Aorta (tissue), 5 donors: ENCODE measurements around the gene PAN3. TPM values are rescaled to one million over a fixed set of nuclear protein-coding genes. Genes with fewer than 3 reads are reported as not detected.

Experiments used
- ATAC-seq: fragments of 200-7000 bp; cut with Tn5 transposase; one replicate; pipeline ENCODE4 v1.9.1; 2022; ENCODE audit warnings: moderate library complexity; ENCODE audit not compliant: low FRiP score
- DNase-seq, 2 donors: peaks; one replicate each; pipeline ENCODE4 v3.0.0-alpha.2; 2020
- H3K27ac ChIP-seq, 2 donors: one replicate each; pipeline ENCODE4 v1.5.1; 2013; ENCODE audit warnings: low read length in 2 of 2, mild to moderate bottlenecking in 2 of 2, moderate library complexity in 2 of 2, control low read depth in 1 of 2, inconsistent platforms in 1 of 2, low read depth in 1 of 2
- H3K27me3 ChIP-seq, 2 donors: one replicate each; pipeline ENCODE4 v1.6.1; 2013; ENCODE audit warnings: control low read depth in 1 of 2, low read length in 1 of 2, mild to moderate bottlenecking in 1 of 2, moderate library complexity in 1 of 2; ENCODE audit not compliant: insufficient read depth in 2 of 2, control insufficient read depth in 1 of 2
- H3K36me3 ChIP-seq, 2 donors: one replicate each; pipeline ENCODE4 v1.6.1; 2013; ENCODE audit warnings: control low read depth in 1 of 2, low read length in 1 of 2, mild to moderate bottlenecking in 1 of 2; ENCODE audit not compliant: insufficient read depth in 2 of 2, control insufficient read depth in 1 of 2
- H3K4me1 ChIP-seq, 2 donors: one replicate each; pipeline ENCODE4 v1.6.1; 2013; ENCODE audit warnings: low read length in 2 of 2, control low read depth in 1 of 2, mild to moderate bottlenecking in 1 of 2, moderate library complexity in 1 of 2; ENCODE audit not compliant: insufficient read depth in 2 of 2, control insufficient read depth in 1 of 2
- H3K4me3 ChIP-seq, 2 donors: one replicate each; pipeline ENCODE4 v1.5.1; 2013; ENCODE audit warnings: low read length in 2 of 2, control low read depth in 1 of 2, mild to moderate bottlenecking in 1 of 2
- H3K9me3 ChIP-seq: one replicate; pipeline ENCODE4 v1.6.1; 2013; ENCODE audit warnings: mild to moderate bottlenecking, low read length; ENCODE audit not compliant: control insufficient read depth
- WGBS, 2 donors: extraction: QIAGEN DNeasy Blood & Tissue Kit; methylation state at CpG; one replicate each; pipeline ENCODE4 v1.1.7; 2013; 5-methylcytosine and 5-hydroxymethylcytosine counted together
- intact Hi-C, 2 donors: fragments of 100-400 bp; cut with DNase I; formaldehyde crosslinking; loops; one replicate each; pipeline versions ENCODE4 v1.14.2 to v1.15.0; 2022
- polyA plus RNA-seq, 2 donors: library from polyadenylated mRNA; stranded (reverse); fragments of 200-250 nt; gene quantifications; one replicate each; pipeline ENCODE4 v1.2.3, GENCODE V29; 2013
- total RNA-seq, 2 donors: library from RNA; stranded (reverse); fragmentation: NEBNext Ultra II Directional; extraction: Animal tissue kit (Norgen Biotek cat#: 25700); gene quantifications; one replicate each; pipeline ENCODE4 v1.2.1, GENCODE V29; 2021
- donor health status: healthy with polysubstance abuse.
- donor health status: Bipolar disorder and iron deficiency.
- donor health status: DM: no; HTN: no; CAD: no.
- donor health status: DM: no; HTN: no; CAD: no.
- donor health status: DM: yes; HTN: yes; CAD: no.

The PAN3 gene
- total and polyA plus RNA-seq, 4 donors, result 4.0 to 49.2 (median 26.5) TPM

- Histone ChIP-seq H3K9me3 (no peaks in the 10 kb centered on the region), H3K4me3 (no peak overlapping the region), H3K27me3 (no peaks in the 10 kb centered on the region), H3K4me1 (no peaks in the 10 kb centered on the region), H3K27ac (no peak overlapping the region), H3K36me3 (no peaks in the 10 kb centered on the region)
- no peak for DNase-seq
- ATAC-seq, result no peak
- intact Hi-C loops, result no loop called here
- 90 to 93% methylated on average over 7 of the region's 7 CpGs for WGBS, 2 donors
Observed at GRCh38 chr13:28316836-28317235, 178.5 kb downstream of the PAN3 start.

- no peak for ATAC-seq
- intact Hi-C loops, result no loop called here
- 88 to 98% methylated on average over 7 of the region's 7 CpGs for WGBS, 2 donors
Observed at GRCh38 chr13:28318496-28318895, 180.2 kb downstream of the PAN3 start.

GRCh38 chr13:28319528-28319927 lies 181.2 kb downstream of the PAN3 start:
- Histone ChIP-seq H3K4me1 (no peaks in the 10 kb centered on the region), H3K27me3 (peaks cover 0 to 2% of the 10 kb centered on the region in 2 donors), H3K36me3 (no peaks in the 10 kb centered on the region), H3K4me3 (no peak overlapping the region), H3K27ac (no peak overlapping the region), H3K9me3 (no peaks in the 10 kb centered on the region)
- DNase-seq (no peak), ATAC-seq (no peak)
- WGBS, 2 donors, result 78 to 83% methylated on average over 5 of the region's 5 CpGs
- intact Hi-C loops, result no loop called here

More at GRCh38 chr13:28318496-28318895, 180.2 kb downstream of the PAN3 start:
- Histone ChIP-seq H3K27ac (no peak overlapping the region), H3K36me3 (no peaks in the 10 kb centered on the region), H3K27me3 (peaks cover 0 to 2% of the 10 kb centered on the region in 2 donors), H3K4me1 (no peaks in the 10 kb centered on the region), H3K4me3 (no peak overlapping the region), H3K9me3 (no peaks in the 10 kb centered on the region)
- DNase-seq, result no peak

- intact Hi-C loops, result loop anchor here (5.0 to 10.0 kb wide), 2 partner anchors 475 to 477 kb away; no protein-coding TSS in a partner anchor
- peaks cover 0 to 2% of the 10 kb centered on the region in 2 donors for H3K27me3 ChIP-seq
- no peak overlapping the region for H3K27ac ChIP-seq
- H3K4me1 ChIP-seq, result no peaks in the 10 kb centered on the region
- no peaks in the 10 kb centered on the region for H3K9me3 ChIP-seq
- 86 to 90% methylated on average over 6 of the region's 6 CpGs for WGBS, 2 donors
- no peak for DNase-seq
- H3K36me3 ChIP-seq, result no peaks in the 10 kb centered on the region
- no peak for ATAC-seq
- H3K4me3 ChIP-seq, result no peak overlapping the region
Observed at GRCh38 chr13:28320209-28320608, 181.9 kb downstream of the PAN3 start.

GRCh38 chr13:28320884-28321574 lies 182.7 kb downstream of the PAN3 start:
- H3K36me3 ChIP-seq, result no peaks in the 10 kb centered on the region
- ATAC-seq, result no peak
- peaks cover 0 to 2% of the 10 kb centered on the region in 2 donors for H3K27me3 ChIP-seq
- H3K4me1 ChIP-seq, result no peaks in the 10 kb centered on the region
- H3K9me3 ChIP-seq, result no peaks in the 10 kb centered on the region
- no peak overlapping the region for H3K27ac ChIP-seq
- H3K4me3 ChIP-seq, result no peak overlapping the region
- WGBS, 2 donors, result 78 to 90% methylated on average over 11 of the region's 11 CpGs
- no peak for DNase-seq
- intact Hi-C loops, result loop anchor here (5.0 to 10.0 kb wide), 2 partner anchors 474 to 476 kb away; no protein-coding TSS in a partner anchor

- intact Hi-C loops, result loop anchor here (5.0 to 10.0 kb wide), 2 partner anchors 473 to 476 kb away; no protein-coding TSS in a partner anchor
- DNase-seq, result no peak
- Histone ChIP-seq H3K9me3 (no peaks in the 10 kb centered on the region), H3K36me3 (no peaks in the 10 kb centered on the region), H3K4me1 (no peaks in the 10 kb centered on the region), H3K27ac (no peak overlapping the region), H3K27me3 (peaks cover 0 to 2% of the 10 kb centered on the region in 2 donors), H3K4me3 (no peak overlapping the region)
- no peak for ATAC-seq
- WGBS, 2 donors, result 3 to 14% methylated on average over 2 of the region's 2 CpGs
Observed at GRCh38 chr13:28321756-28322155, 183.4 kb downstream of the PAN3 start.

- WGBS, 2 donors, result 78 to 82% methylated on average over 11 of the region's 11 CpGs
- no peak for ATAC-seq
- no peaks in the 10 kb centered on the region for H3K36me3 ChIP-seq
- intact Hi-C loops, result loop anchor here (5.0 to 10.0 kb wide), 2 partner anchors 472 to 475 kb away; no protein-coding TSS in a partner anchor
- no peak overlapping the region for H3K27ac ChIP-seq
- no peak overlapping the region for H3K4me3 ChIP-seq
- no peaks in the 10 kb centered on the region for H3K9me3 ChIP-seq
- DNase-seq, result no peak
- H3K27me3 ChIP-seq, result peaks cover 0 to 2% of the 10 kb centered on the region in 2 donors
- H3K4me1 ChIP-seq, result no peaks in the 10 kb centered on the region
Observed at GRCh38 chr13:28322256-28322905, 184.0 kb downstream of the PAN3 start.

- H3K27ac ChIP-seq, result no peak overlapping the region
- peak; percentile 73 for ATAC-seq
- 63 to 68% methylated on average over 4 of the region's 4 CpGs for WGBS, 2 donors
- intact Hi-C loops, result loop anchor here (2.0 to 10.0 kb wide), 3 partner anchors 313 to 473 kb away; no protein-coding TSS in a partner anchor
- peaks cover 0 to 2% of the 10 kb centered on the region in 2 donors for H3K27me3 ChIP-seq
- no peaks in the 10 kb centered on the region for H3K4me1 ChIP-seq
- DNase-seq, result peak in 1 of 2 donors; percentile 54
- no peak overlapping the region for H3K4me3 ChIP-seq
- H3K36me3 ChIP-seq, result no peaks in the 10 kb centered on the region
- no peaks in the 10 kb centered on the region for H3K9me3 ChIP-seq
Observed at GRCh38 chr13:28324181-28324789, 185.9 kb downstream of the PAN3 start.
